Measurements from ENCODE around the gene SPINT1. TPM values are rescaled to one million over a fixed set of nuclear protein-coding genes. Genes with fewer than 3 reads are reported as not detected.

The SPINT1 gene
- total and polyA plus RNA-seq, 2 of the 13 experiments (the other 11 are each of a cell fraction or from before 2014, with no cell fraction given), result 0.49 to 2.5 TPM

DNA sequence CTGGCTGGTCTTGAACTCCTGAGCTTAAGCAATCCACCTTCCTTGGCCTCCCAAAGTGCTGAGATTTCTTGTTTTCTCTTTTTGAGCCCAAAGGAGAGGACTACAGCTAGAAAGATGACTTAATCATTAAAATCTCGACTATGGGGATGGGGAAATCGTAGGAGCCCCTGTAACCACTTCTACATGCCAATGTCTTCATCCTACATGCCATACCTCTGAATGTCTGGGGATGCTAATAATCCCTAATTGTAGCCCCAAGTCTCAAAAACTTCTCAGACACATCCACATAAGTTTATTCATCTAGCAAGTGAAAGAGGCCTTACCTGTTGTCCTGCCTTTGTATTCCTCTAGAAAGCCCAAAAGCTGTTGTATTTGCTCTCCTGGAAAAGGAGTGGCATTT is 33.8 kb downstream of the SPINT1 start:
- H3K9ac ChIP-seq (ENCODE audit: insufficient read depth, low read depth, low read length), result no peak overlapping the region
- DNase-seq (ENCODE audit: low spot score), result no peak
- 0% methylated on average over 2 of the region's 2 CpGs for WGBS (ENCODE audit: low lambda C conversion rate)

DNA sequence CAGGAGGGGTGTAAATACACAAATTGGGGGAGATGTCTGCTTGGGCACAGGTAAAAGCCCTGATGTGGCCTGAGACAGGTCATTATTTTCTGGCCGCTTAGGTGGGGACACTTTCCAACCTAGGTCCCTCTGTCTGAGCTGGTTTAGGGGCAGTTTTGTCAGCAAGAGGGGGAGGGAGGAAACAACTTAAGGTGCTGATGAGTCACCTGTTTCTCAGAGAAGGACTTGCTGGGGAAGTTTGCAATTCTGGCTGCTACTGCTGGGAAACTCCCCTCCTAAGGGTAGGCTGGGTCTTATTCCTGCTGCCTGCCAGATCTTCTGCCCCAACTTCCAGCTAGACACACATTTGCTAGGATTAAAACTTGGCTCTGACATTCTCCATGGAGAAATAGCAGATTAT is 34.9 kb downstream of the SPINT1 start:
- intact Hi-C loops (cut with micrococcal nuclease; ENCODE audit: unreplicated experiment) (no loop called here), in situ Hi-C loops (cut with HindIII; ENCODE audit: extremely low pct_ligation_motif_present, low pct_unique_long_range_greater_than_20kb) (no loop called here)
- ATAC-seq (no peak), FAIRE-seq (no peak), DNase-seq (ENCODE audit: low spot score) (no peak)
- Histone ChIP-seq H4K20me1 (ENCODE audit: insufficient read depth, low read length) (no peaks in the 10 kb centered on the region), H3K9ac (ENCODE audit: insufficient read depth, low read depth, low read length) (no peak overlapping the region), H3K79me2 (ENCODE audit: insufficient read depth, low read length) (no peaks in the 10 kb centered on the region), H3K27me3 (ENCODE audit: control insufficient read depth in 1 of 2, insufficient read depth in 2 of 2, low read length in 2 of 2) (peaks cover 0 to 3% of the 10 kb centered on the region in 2 experiments; a peak in 1 of 5 replicates), H2AFZ (ENCODE audit: low read length) (no peak overlapping the region), H3K9me3 (ENCODE audit: low read length) (no peaks in the 10 kb centered on the region), H3K4me2 (ENCODE audit: low read depth, low read length) (no peak overlapping the region), H3K36me3 (replicated peaks in 1 of 2; ENCODE audit: control insufficient read depth in 1 of 2, insufficient read depth in 2 of 2, low read length in 2 of 2) (no peaks in the 10 kb centered on the region), H3K4me3 (replicated peaks in 1 of 3; ENCODE audit: insufficient read depth in 1 of 3, low read depth in 2 of 3, low read length in 3 of 3) (no peak overlapping the region), H3K27ac (ENCODE audit: extremely low read length, insufficient read depth, low read length) (no peak overlapping the region), H3K4me1 (ENCODE audit: insufficient read depth, low read length) (peaks cover 9% of the 10 kb centered on the region)
- BruUV-seq (replicated peaks), result no TSS peak
- CTCF ChIA-PET (ENCODE audit: low intra/inter-chr PET ratio, low total read pairs), result no interaction called here
- POLR2A ChIA-PET, result no interaction called here
- WGBS (ENCODE audit: low lambda C conversion rate), result 100% methylated on average over 1 of the region's 1 CpG
- TF ChIP-seq ZBTB2 (CRISPR knock-in tag; IDR thresholded peaks at IDR 0.05; ENCODE audit: low read depth), result no peak
- TF ChIP-seq TSC22D2 (CRISPR knock-in tag; IDR thresholded peaks at IDR 0.05; ENCODE audit: borderline replicate concordance), result no peak
- TF ChIP-seq, protein P1, sequence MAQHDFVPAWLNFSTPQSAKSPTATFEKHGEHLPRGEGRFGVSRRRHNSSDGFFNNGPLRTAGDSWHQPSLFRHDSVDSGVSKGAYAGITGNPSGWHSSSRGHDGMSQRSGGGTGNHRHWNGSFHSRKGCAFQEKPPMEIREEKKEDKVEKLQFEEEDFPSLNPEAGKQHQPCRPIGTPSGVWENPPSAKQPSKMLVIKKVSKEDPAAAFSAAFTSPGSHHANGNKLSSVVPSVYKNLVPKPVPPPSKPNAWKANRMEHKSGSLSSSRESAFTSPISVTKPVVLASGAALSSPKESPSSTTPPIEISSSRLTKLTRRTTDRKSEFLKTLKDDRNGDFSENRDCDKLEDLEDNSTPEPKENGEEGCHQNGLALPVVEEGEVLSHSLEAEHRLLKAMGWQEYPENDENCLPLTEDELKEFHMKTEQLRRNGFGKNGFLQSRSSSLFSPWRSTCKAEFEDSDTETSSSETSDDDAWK (CRISPR knock-in tag; IDR thresholded peaks at IDR 0.05), result no peak
- no peak for TF ChIP-seq ZNF792 (CRISPR knock-in tag; IDR thresholded peaks at IDR 0.05)
- TF ChIP-seq ZNF253 (CRISPR knock-in tag; IDR thresholded peaks at IDR 0.05; ENCODE audit: borderline replicate concordance), result no peak
- no peak for TF ChIP-seq SIN3A (IDR thresholded peaks at IDR 0.05; ENCODE audit: borderline replicate concordance, low read depth, low read length)
- TF ChIP-seq, protein P2, sequence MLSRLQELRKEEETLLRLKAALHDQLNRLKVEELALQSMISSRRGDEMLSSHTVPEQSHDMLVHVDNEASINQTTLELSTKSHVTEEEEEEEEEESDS (CRISPR knock-in tag; IDR thresholded peaks at IDR 0.05; ENCODE audit: borderline replicate concordance), result no peak
- no peak for TF ChIP-seq FOXP1 (IDR thresholded peaks at IDR 0.05)
- TF ChIP-seq FOXP1 (CRISPR knock-in tag; IDR thresholded peaks at IDR 0.05), result no peak
- TF ChIP-seq ATF7 (IDR thresholded peaks at IDR 0.05), result no peak
- no peak for TF ChIP-seq ATF7 (CRISPR knock-in tag; IDR thresholded peaks at IDR 0.05)
- TF ChIP-seq EED (CRISPR knock-in tag; IDR thresholded peaks at IDR 0.05), result no peak
- TF ChIP-seq, protein P3, sequence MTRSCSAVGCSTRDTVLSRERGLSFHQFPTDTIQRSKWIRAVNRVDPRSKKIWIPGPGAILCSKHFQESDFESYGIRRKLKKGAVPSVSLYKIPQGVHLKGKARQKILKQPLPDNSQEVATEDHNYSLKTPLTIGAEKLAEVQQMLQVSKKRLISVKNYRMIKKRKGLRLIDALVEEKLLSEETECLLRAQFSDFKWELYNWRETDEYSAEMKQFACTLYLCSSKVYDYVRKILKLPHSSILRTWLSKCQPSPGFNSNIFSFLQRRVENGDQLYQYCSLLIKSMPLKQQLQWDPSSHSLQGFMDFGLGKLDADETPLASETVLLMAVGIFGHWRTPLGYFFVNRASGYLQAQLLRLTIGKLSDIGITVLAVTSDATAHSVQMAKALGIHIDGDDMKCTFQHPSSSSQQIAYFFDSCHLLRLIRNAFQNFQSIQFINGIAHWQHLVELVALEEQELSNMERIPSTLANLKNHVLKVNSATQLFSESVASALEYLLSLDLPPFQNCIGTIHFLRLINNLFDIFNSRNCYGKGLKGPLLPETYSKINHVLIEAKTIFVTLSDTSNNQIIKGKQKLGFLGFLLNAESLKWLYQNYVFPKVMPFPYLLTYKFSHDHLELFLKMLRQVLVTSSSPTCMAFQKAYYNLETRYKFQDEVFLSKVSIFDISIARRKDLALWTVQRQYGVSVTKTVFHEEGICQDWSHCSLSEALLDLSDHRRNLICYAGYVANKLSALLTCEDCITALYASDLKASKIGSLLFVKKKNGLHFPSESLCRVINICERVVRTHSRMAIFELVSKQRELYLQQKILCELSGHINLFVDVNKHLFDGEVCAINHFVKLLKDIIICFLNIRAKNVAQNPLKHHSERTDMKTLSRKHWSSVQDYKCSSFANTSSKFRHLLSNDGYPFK (CRISPR knock-in tag; IDR thresholded peaks at IDR 0.05; ENCODE audit: borderline replicate concordance), result no peak
- no peak for TF ChIP-seq ZNF335 (CRISPR knock-in tag; IDR thresholded peaks at IDR 0.05)

More for the DNA sequence above, 33.8 kb downstream of the SPINT1 start:
- intact Hi-C loops (cut with micrococcal nuclease; ENCODE audit: unreplicated experiment) (no loop called here), in situ Hi-C loops (cut with HindIII; ENCODE audit: extremely low pct_ligation_motif_present, low pct_unique_long_range_greater_than_20kb) (no loop called here)
- Histone ChIP-seq H3K27me3 (ENCODE audit: control insufficient read depth in 1 of 2, insufficient read depth in 2 of 2, low read length in 2 of 2) (peaks cover 0 to 10% of the 10 kb centered on the region in 2 experiments; a peak in 2 of 5 replicates), H2AFZ (ENCODE audit: low read length) (no peak overlapping the region), H4K20me1 (ENCODE audit: insufficient read depth, low read length) (no peaks in the 10 kb centered on the region), H3K9me3 (ENCODE audit: low read length) (no peaks in the 10 kb centered on the region), H3K4me3 (replicated peaks in 1 of 3; ENCODE audit: insufficient read depth in 1 of 3, low read depth in 2 of 3, low read length in 3 of 3) (no peak overlapping the region), H3K36me3 (replicated peaks in 1 of 2; ENCODE audit: control insufficient read depth in 1 of 2, insufficient read depth in 2 of 2, low read length in 2 of 2) (no peaks in the 10 kb centered on the region), H3K27ac (ENCODE audit: extremely low read length, insufficient read depth, low read length) (no peak overlapping the region), H3K4me1 (ENCODE audit: insufficient read depth, low read length) (peaks cover 14% of the 10 kb centered on the region), H3K4me2 (ENCODE audit: low read depth, low read length) (no peak overlapping the region), H3K79me2 (ENCODE audit: insufficient read depth, low read length) (no peaks in the 10 kb centered on the region)
- ChIA-PET POLR2A (interaction anchor here (0.8 kb wide), 1 partner anchor 13 kb away, joined by 3 read pairs; no protein-coding TSS in a partner anchor), CTCF (ENCODE audit: low intra/inter-chr PET ratio, low total read pairs) (no interaction called here)
- FAIRE-seq, result no peak
- BruUV-seq (replicated peaks), result no TSS peak
- TF ChIP-seq ZNF441 (CRISPR knock-in tag; IDR thresholded peaks at IDR 0.05; ENCODE audit: borderline replicate concordance) (0 out of 2 replicates have a peak, but pooled peaks have one; percentile 29), HHEX (CRISPR knock-in tag; IDR thresholded peaks at IDR 0.05) (no peak)
- no peak for ATAC-seq
